HEK293 (cell line): ENCODE data around the gene AGTPBP1.

Experiments used
- CTCF ChIA-PET: fragments of 350-600 bp; formaldehyde crosslinking; extraction: SDS; loops from one replicate; lab custom pipeline; 2021; ENCODE audit warnings: antibody characterized with exemption; lab: Yijun Ruan, JAX
- POLR2A ChIA-PET: fragments of 300-600 bp; formaldehyde crosslinking; extraction: SDS; loops from one replicate; lab custom pipeline; 2020; ENCODE audit warnings: antibody characterized with exemption, inconsistent platforms; lab: Yijun Ruan, JAX
- H3K27ac ChIP-seq: fragments of 200-500 bp; sonication (Bioruptor generic); 2 replicates; pipeline ENCODE4 v1.5.1; 2014; ENCODE audit warnings: low read depth, low read length, control low read depth, inconsistent platforms; ENCODE audit errors: extremely low read depth
- H3K36me3 ChIP-seq, 2 experiments: fragments of 200-500 bp in 1 of 2; sonication (Bioruptor generic) in 1 of 2; 1 replicate in 1 of 2; 2 replicates in 1 of 2; pipeline ENCODE4 v1.5.1; 2014 to 2017; ENCODE audit warnings: inconsistent platforms in 2 of 2, low read length in 2 of 2; ENCODE audit not compliant: control insufficient read depth in 2 of 2, insufficient read depth in 1 of 2
- H3K4me1 ChIP-seq: fragments of 200-500 bp; sonication (Bioruptor generic); 2 replicates; pipeline ENCODE4 v1.5.1; 2014; ENCODE audit warnings: mild to moderate bottlenecking, low read length, inconsistent platforms; ENCODE audit not compliant: control insufficient read depth, insufficient read depth
- H3K4me3 ChIP-seq: 2 replicates; pipeline ENCODE4 v1.5.1; 2011; ENCODE audit warnings: low read depth, mild to moderate bottlenecking, control low read depth, low read length, moderate library complexity
- H3K9me3 ChIP-seq: fragments of 200-500 bp; sonication (Bioruptor generic); 2 replicates; pipeline ENCODE4 v1.5.1; 2014; ENCODE audit warnings: low read depth, low read length, inconsistent platforms; ENCODE audit not compliant: control insufficient read depth, insufficient read depth
- BCL6B ChIP-seq: fragments of 450-650 bp; formaldehyde crosslinking; IDR thresholded peaks from 2 replicates; pipeline ENCODE4 v1.5.1; 2017; ENCODE audit warnings: missing biosample characterization, missing genetic modification characterization
- IKZF3 ChIP-seq: fragments of 450-650 bp; IDR thresholded peaks from 2 replicates; pipeline ENCODE4 v1.5.0; 2018; ENCODE audit warnings: missing biosample characterization, mild to moderate bottlenecking, missing genetic modification characterization, moderate library complexity
- KLF8 ChIP-seq: fragments of 450-650 bp; formaldehyde crosslinking; IDR thresholded peaks from 2 replicates; pipeline ENCODE4 v1.5.1; 2016; ENCODE audit warnings: missing biosample characterization, missing genetic modification characterization
- KLF9 ChIP-seq: fragments of 450-650 bp; formaldehyde crosslinking; IDR thresholded peaks from 2 replicates; pipeline ENCODE4 v1.5.1; 2016; ENCODE audit warnings: missing biosample characterization, missing genetic modification characterization, low read depth
- ZBTB26 ChIP-seq: fragments of 450-650 bp; formaldehyde crosslinking; optimal IDR thresholded peaks from 2 replicates; pipeline ENCODE3; 2016; ENCODE audit warnings: missing biosample characterization, mild to moderate bottlenecking, missing genetic modification characterization
- ZBTB49 ChIP-seq: fragments of 450-650 bp; formaldehyde crosslinking; IDR thresholded peaks from 2 replicates; pipeline ENCODE4 v1.5.1; 2016; ENCODE audit warnings: missing biosample characterization, missing genetic modification characterization, low read depth
- ZFHX2 ChIP-seq: fragments of 450-650 bp; formaldehyde crosslinking; conservative IDR thresholded peaks from 2 replicates; pipeline ENCODE4 v1.5.1; 2016; ENCODE audit warnings: missing biosample characterization, missing genetic modification characterization
- ZNF157 ChIP-seq: fragments of 450-650 bp; formaldehyde crosslinking; IDR thresholded peaks from 2 replicates; pipeline ENCODE4 v1.5.1; 2016; ENCODE audit warnings: missing biosample characterization, missing genetic modification characterization
- ZNF366 ChIP-seq: fragments of 450-650 bp; formaldehyde crosslinking; conservative IDR thresholded peaks from 2 replicates; pipeline ENCODE4 v1.5.1; 2016; ENCODE audit warnings: missing biosample characterization, missing genetic modification characterization
- ZNF48 ChIP-seq: fragments of 450-650 bp; formaldehyde crosslinking; IDR thresholded peaks from 2 replicates; pipeline ENCODE4 v1.5.1; 2016; ENCODE audit warnings: missing biosample characterization, missing genetic modification characterization
- ZNF514 ChIP-seq: fragments of 450-650 bp; formaldehyde crosslinking; IDR thresholded peaks from 2 replicates; pipeline ENCODE4 v1.5.1; 2016; ENCODE audit warnings: missing biosample characterization, missing genetic modification characterization
- ZNF518A ChIP-seq: fragments of 450-650 bp; formaldehyde crosslinking; conservative IDR thresholded peaks from 2 replicates; pipeline ENCODE4 v1.5.1; 2016; ENCODE audit warnings: low read depth, missing biosample characterization, missing genetic modification characterization
- ZNF558 ChIP-seq: fragments of 450-650 bp; formaldehyde crosslinking; IDR thresholded peaks from 2 replicates; pipeline ENCODE4 v1.5.1; 2016; ENCODE audit warnings: missing biosample characterization, missing genetic modification characterization
- ZNF561 ChIP-seq: fragments of 450-650 bp; IDR thresholded peaks from 2 replicates; pipeline ENCODE4 v1.5.1; 2018; ENCODE audit warnings: missing biosample characterization, missing genetic modification characterization, borderline replicate concordance
- ZNF621 ChIP-seq: fragments of 450-650 bp; formaldehyde crosslinking; IDR thresholded peaks from 2 replicates; pipeline ENCODE4 v1.5.1; 2017; ENCODE audit warnings: missing biosample characterization, missing genetic modification characterization
- ZNF645 ChIP-seq: fragments of 450-650 bp; formaldehyde crosslinking; IDR thresholded peaks from 2 replicates; pipeline ENCODE4; 2016; ENCODE audit warnings: missing biosample characterization, missing genetic modification characterization
- ZNF692 ChIP-seq: fragments of 450-650 bp; formaldehyde crosslinking; IDR thresholded peaks from 2 replicates; pipeline ENCODE4 v1.5.1; 2016; ENCODE audit warnings: missing biosample characterization, missing genetic modification characterization

AGTPBP1 gene

GRCh38 chr9:85645909-85646627 lies 95.7 kb downstream of the AGTPBP1 start:
- TF ChIP-seq ZBTB26 (tag by site-specific recombination) (no peak), ZNF518A (tag by site-specific recombination) (no peak), ZNF514 (no peak), KLF9 (no peak), ZNF366 (tag by site-specific recombination) (no peak), ZNF692 (tag by site-specific recombination) (no peak), ZNF561 (tag by site-specific recombination) (no peak), KLF8 (tag by site-specific recombination) (no peak), ZNF157 (tag by site-specific recombination) (no peak), IKZF3 (tag by site-specific recombination) (no peak), ZFHX2 (tag by site-specific recombination) (no peak), BCL6B (tag by site-specific recombination) (no peak), ZBTB49 (no peak), ZNF621 (no peak), ZNF558 (no peak), ZNF48 (no peak), ZNF645 (no peak)
- ChIA-PET POLR2A (no interaction called here), CTCF (interaction anchor here (0.7 kb wide), 1 partner anchor 16 kb away, joined by 3 read pairs; no protein-coding TSS in a partner anchor)
- Histone ChIP-seq H3K27ac (no peak overlapping the region), H3K36me3 (peaks cover 3 to 12% of the 10 kb centered on the region in 2 experiments), H3K4me3 (no peak overlapping the region), H3K9me3 (no peaks in the 10 kb centered on the region), H3K4me1 (no peaks in the 10 kb centered on the region)
